HG02938 (cell line): ENCODE measurements around the gene PKNOX1.
A peak's percentile ranks its signal among the peaks of the same experiment; 100 is the strongest.
"Not testable (repeated sequence)": the region's sequence is repeated elsewhere in the genome, so short reads cannot be mapped to it uniquely, and the experiment has no call there.

ENCODE experiments used
- ATAC-seq: cut with Tn5 transposase; IDR thresholded peaks from one replicate; pipeline ENCODE4 v1.9.1; 2021; ENCODE audit warnings: mild to moderate bottlenecking, moderate library complexity; ENCODE audit not compliant: unreplicated experiment

The PKNOX1 gene

DNA sequence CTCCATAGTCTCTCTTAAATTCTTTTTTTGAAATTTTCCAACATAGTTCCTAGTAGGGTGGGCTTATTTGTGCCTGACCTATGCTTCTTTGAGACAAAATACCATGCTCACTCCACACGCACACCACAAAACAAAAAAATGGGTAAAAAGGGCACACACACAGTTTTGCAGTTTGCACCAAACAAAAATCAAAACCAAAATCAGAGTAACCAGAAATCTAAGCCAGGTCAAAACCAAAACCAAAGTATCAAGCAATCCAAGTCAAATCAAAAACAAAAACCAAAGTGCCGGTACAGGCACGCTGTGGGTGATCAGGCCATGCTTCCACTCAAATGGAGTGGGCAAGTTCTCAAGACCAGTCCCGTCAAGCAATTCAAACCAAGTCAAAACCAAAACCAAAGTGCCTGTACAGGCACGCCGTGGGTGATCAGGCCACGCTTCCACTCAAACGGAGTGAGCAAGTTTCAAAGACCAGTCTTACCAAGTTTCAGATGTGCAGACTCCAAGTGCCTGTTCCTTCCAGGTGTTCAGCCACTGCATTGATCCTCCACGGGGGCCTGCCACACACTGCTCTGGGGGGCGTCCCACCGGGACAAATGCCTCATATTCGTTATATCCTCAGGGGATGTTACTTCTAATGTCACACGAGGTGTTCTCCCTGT is 25.1 kb upstream of the PKNOX1 start:
- not testable (repeated sequence) for ATAC-seq

GRCh38 chr21:42951193-42951592 is 23.2 kb upstream of the PKNOX1 start:
- ATAC-seq: not testable (repeated sequence)

DNA sequence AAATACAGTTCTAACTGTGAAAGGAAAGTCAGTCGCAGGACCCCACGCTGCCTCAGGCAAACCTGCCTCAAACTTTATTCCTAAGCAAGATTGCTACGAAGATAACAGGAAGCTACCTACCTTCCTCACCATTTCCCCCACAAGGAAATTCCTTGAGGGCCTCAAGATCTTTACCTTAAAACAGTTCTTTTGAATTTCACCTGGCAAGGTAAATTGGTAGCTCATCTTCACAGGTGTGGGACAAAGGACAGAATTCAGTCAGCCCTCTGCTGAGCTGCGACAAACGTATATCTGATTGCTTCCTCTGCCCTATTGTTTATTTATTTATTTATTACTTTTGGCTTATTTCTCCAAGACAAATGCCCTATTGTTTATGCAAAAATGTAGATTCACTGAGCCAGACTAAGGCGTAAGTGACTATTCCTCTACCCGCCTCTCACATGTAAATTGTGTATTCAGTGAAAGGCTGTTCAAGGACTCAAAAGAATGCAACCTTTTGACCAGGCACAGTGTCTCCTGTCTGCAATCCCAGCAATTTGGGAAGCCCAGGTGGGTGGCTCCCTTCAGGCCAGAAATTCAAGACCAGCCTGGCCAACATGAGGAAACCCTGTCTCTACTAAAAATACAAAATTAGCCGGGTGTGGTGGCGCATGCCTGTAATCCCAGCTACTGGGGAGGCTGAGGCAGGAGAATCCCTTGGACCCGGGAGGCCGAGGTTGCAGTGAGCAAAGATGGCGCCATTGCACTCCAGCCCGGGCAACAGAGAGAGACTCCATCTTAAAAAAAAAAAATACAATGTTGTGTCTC is 17.3 kb upstream of the PKNOX1 start:
- peak; percentile 97 for ATAC-seq

DNA sequence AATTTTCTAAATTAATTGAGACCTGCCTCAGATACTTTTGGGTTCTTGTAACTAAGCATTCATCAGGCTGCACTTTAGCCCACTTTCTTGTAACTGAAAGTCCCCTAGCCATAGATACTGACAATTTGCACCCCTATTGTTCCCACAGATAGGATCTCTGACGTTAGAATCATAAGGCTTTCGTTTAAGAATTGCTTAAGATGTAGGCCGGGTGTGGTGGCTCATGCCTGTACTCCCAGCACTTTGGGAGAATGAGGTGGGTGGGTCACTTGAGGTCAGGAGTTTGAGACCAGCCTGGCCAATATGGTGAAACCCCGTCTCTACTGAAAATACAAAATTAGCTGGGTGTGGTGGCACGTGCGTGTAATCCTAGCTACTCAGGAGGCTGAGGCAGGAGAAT is 16.2 kb upstream of the PKNOX1 start:
- ATAC-seq: not testable (repeated sequence)

- ATAC-seq: no peak
Measured at GRCh38 chr21:42959728-42960127, 14.6 kb upstream of the PKNOX1 start.

DNA sequence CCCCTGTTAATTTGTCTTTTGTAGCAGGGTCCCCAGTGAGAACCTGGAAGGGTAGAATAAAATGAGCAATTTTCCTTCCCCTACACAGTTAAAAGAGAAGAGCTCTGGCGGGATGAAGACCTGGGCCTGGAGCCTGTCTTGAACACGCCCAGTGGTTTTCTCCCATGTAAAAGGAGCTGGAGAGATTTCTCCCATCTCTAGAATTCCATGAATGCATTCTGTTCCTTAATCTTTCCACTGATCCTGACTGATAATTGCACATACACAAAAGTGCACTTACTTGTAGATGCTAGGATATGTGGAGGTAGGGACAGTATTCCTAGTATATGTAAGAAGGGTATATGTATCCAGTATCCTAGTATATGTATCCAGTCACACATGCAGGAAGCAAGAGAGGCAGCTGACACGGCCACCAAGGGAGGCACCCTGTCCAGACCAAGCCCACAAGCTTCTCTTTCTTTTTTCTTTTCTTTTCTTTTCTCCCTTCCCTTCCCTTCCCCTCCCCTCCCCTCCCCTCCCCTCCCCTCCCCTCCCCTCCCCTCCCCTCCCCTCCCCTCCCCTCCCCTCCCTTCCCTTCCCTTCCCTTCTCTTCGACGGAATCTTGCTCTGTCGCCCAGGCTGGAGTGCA is 11.9 kb upstream of the PKNOX1 start:
- ATAC-seq: no peak

DNA sequence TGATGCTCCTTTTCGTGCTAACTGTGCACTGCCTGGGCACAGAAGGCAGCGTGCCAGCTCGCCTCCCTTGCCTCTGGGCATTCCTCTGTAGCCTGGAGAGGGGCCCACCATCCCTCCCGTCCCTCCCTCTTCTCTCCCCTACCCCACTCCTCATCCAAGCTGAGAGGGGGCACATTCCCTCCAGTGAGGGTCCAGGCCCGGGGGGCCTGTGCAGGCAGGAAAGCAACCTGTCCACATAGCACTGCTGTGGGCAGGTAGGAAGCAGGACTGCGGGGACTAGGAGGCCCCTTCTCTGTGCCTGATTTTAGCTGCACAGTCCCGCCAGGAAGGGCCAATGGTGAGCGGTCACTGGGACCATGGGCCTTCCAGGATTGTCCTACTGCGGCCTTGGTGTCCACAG is 10.3 kb upstream of the PKNOX1 start:
- ATAC-seq: no peak

GRCh38 chr21:42964546-42965210 is 9.7 kb upstream of the PKNOX1 start:
- ATAC-seq: no peak

- ATAC-seq: no peak
Measured at GRCh38 chr21:42965211-42965560, 9.2 kb upstream of the PKNOX1 start.

GRCh38 chr21:42967616-42968015 is 6.7 kb upstream of the PKNOX1 start:
- not testable (repeated sequence) for ATAC-seq

DNA sequence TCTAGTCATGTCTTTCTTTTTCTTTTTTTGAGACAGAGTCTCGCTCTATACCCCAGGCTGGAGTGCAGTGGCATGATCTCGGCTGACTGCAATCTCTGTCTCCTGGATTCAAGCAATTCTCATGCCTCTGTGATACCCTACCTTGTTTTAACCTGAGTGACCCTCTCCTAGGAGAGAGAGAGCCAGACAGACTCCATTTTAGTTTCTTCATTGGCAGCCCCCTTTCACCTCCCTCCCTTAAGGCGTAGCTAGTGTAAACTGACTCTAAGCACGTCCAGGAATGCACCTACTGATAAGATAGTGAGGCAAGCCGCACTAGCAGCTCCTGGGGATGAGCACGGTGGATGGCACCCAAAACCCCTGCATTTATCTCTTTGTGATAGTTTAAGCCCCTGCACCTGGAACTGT is 5.2 kb upstream of the PKNOX1 start:
- no peak for ATAC-seq

DNA sequence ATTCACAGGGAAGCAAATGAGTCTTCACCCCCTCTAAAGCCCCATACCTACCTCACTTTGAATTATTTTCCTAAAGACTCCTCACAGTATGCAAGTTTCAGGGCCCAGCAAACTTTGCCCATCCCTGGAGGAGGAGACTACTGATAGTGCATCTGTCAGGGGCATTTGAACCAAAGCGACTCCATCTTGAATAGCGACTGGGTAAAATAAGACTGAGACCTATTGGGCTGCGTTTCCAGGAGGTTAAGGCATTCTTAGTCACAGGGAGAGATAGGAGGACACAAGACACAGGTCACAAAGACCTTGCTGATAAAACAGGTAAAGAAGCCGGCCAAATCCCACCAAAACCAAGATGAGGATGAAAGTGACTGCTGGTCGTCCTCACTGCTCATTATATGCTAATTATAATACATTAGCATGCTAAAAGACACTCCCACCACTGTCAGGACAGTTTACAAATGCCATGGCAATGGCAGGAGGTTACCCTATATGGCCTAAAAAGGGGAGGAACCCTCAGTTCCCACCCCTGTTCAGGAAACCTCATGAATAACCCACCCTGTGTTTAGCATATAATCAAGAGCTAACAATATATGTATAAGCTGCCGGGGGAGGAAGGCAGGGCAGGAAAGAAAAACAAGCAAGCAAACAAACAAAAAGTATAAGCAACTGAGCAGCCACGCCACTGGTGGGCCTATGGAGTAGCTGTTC is 3.3 kb upstream of the PKNOX1 start:
- no peak for ATAC-seq

- no peak for ATAC-seq
Measured at GRCh38 chr21:42971897-42972275, 2.5 kb upstream of the PKNOX1 start.

DNA sequence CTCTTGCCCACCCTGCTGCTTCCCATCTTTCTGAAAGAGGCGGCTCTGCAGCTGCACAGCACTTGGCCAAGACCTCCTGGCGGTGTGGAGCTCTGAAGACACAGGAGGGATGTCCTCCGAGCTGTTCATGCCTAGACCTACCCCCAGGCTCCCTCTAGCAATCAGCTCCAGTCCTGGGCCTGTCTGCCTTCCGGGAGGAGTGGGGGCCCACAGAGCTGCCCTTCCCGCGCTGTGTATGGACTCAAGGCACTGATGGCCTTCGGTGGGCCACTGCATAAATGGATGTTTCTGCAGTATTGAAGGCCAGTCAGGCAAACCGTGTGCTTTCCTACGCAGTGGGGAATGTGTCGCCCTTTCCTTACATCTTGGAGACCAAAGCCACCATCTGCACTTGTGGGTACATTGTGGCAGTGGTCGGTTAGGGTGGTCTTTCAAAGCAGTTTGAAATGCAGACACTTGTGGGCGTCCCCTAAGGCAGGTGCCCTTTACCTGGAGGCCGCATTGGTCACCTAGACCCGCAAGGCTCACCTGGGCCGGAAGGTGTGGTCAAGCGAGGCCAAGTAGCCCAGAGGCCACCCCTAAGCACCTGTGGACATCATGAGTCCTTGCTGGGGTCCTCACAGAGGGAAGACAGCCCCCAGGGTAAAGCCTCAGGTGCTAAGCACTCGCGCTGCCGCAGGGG is 912 bp upstream of the PKNOX1 start:
- no peak for ATAC-seq

DNA sequence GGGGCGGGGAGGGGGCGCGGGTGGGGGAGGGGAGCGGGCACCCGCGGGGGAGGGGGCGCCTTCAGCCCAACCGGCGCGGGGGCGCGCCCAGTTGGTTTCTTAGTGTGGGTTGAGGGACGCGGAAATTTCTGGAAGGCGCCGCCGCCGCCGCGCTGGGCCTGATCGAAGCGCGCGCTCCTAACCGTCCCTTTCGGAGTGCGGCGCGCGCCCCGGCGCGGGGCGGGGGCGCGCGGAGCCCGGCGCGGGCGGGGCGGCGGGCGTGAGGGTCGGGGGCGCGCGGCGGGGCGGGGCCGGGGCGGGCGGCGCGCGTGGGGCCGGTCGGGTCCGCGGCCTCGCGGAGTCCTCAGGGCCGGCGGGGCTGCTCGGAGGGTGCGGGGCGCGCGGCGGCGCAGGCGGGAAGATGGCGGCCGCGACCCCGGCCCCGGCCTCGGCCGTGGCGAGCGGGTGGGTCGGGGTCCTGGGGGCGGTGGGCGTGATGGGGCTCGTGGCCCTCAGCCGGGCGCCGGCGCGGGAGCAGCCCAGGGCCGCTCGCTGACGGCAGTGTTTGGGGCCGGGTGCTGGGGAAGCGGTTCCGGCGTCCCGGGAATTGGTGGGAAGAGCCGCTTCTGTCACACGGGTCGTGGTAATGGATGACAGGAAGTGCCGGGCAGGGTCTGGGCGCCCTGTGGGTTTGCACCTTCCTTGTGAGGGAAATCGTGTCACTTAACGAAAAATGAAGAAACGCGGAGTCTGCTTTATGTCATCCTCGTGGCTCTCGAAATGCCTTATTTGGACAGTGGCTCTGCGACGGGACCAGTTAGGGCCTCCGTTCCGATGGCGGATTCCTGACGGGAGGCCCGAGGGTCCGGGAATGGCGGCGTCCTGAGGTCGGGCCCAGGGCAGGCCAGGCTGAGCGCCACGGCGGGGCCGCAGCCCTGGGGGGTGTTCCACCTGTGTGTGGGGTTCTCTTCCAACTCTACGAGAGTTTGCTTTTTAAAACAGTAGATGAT is 764 bp downstream of the PKNOX1 start:
- peak; percentile 22 for ATAC-seq

GRCh38 chr21:42975886-42976608 is 1.7 kb downstream of the PKNOX1 start:
- no peak for ATAC-seq

DNA sequence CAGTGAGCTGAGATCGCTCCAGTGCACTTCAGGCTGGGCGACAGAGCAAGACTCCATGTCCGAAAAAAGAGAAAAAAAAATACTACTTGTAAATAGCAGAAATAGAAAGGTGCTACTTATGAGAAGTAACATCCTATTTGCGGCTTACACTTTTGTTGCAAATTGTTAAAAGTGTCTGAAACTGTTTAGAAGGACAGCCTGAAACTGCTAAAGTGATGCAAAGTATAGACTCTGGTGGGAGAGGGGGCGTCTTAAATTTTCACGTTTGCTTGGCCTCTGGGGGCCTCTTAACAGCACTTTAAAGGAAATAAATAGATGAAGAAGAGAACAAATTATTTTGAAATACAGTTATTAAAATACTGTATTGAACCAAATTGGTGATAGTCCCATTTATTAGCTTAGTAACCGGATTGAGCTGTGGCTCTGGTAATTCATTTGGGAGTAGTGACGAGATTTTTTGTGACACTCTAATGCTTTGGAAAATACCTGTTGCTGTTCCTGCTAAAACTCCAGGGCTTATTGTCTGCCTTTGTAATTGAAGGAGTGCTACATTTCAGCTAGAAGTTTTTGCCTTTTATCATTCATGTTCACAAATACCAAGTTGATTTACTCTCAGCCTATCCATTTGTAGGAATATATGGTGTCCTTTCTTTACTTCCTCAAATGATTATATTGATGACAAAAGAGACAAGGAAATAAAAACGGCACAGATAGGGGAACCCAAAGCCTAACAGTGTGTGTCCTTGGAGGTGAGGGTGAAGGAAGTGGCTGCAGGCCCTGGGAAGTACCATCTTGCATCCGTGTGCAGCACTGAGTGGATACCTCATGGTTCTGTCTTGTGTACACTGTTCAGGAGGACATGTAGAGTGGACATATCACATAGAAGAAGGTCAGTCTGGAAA is 6.2 kb downstream of the PKNOX1 start:
- no peak for ATAC-seq

DNA sequence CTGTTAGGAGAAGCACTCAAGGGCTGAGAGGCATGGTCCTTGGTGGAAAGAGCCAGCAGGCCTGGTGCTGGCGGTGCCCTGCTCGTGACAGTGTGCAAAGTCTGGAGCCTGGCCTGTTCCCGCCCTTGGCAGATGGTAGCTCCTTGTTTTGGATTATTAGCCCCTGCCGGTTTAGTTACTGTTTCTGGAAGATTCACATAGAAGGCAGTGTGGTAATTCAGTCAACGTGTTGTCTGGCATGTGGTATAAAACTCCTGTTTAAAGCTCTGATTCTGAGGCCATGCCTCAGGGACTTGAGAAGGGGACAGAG is 6.8 kb downstream of the PKNOX1 start:
- no peak for ATAC-seq
